Right renal pelvis (tissue), 4 donors: ENCODE data around the gene GOSR1. TPM values are rescaled to one million over a fixed set of nuclear protein-coding genes. Genes with fewer than 3 reads are reported as not detected.
"Not testable (repeated sequence)": the region's sequence is repeated elsewhere in the genome, so short reads cannot be mapped to it uniquely, and the experiment has no call there.

Experiments used
- DNase-seq, 4 donors: peaks; one replicate each; pipeline ENCODE4 v3.0.0-alpha.2; 2013; ENCODE audit warnings: low read depth in 4 of 4, low spot score in 3 of 4, missing footprints in 1 of 4
- polyA plus RNA-seq, 4 donors: library from polyadenylated mRNA; unstranded; fragments of 120-200 nt; gene quantifications; one replicate each; pipeline ENCODE4 v1.2.1, GENCODE V29; 2013; ENCODE audit not compliant: insufficient read length in 4 of 4

GOSR1 gene
- polyA plus RNA-seq, 4 donors: 48.0 to 56.0 (median 54.2) TPM

DNA sequence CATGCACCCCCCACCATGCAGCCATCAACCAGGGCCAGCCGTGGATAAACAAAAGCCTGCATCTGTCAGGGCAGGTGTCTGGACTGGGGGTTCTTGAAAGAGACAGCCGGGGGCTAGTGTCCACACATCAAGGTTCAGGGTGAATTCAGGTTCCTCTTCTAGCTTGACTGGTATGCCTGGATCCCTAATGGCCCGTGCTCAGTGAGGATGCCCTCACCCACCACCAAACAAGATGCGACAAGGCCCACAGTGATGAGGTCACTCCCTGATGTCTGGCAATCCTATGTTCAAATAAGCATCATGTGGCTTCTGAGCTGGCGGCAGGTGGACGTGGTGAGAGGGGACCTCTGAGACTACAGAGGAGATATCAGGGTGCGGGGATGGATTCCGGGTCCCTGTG lies 64.6 kb downstream of the GOSR1 start:
- DNase-seq: no peak

DNA sequence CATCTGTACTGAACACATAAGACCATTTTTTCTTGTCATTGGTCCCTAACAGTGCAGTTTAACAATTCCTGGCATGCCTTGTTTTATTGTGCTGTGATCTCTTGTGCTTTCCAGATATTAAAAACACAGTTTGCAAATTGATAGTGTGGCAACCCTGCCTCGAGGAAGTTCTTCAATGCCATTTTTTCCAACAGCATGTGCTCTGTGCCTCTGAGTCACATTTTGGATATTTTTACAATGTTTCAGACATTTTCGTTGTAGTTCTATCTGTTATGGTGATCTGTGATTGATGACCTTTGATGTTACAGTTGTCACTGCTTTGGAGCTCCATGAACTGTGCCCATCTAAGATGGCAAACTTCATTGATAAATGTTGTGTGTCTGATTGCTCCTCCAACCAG lies 66.2 kb downstream of the GOSR1 start:
- DNase-seq: no peak

DNA sequence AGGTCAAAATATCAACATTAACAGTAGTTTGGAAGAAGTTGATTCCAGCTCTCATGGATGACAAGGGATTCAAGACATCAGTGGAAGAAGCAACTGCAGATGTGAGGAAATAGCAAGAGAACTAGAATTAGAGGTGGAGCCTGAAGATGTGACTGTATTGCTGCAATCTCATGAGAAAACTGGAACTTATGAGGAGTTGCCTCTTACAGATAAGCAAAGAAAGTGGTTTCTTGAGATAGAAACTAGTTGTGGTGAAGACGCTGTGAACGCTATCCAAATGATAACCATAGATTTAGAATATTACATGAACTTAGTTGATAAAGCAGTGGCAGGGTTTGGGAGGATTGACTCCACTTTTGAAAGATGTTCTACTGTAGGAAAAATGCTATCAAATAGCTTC lies 67.8 kb downstream of the GOSR1 start:
- no peak for DNase-seq

- DNase-seq: no peak
Observed at GRCh38 chr17:30547778-30548573, 70.8 kb downstream of the GOSR1 start.

DNA sequence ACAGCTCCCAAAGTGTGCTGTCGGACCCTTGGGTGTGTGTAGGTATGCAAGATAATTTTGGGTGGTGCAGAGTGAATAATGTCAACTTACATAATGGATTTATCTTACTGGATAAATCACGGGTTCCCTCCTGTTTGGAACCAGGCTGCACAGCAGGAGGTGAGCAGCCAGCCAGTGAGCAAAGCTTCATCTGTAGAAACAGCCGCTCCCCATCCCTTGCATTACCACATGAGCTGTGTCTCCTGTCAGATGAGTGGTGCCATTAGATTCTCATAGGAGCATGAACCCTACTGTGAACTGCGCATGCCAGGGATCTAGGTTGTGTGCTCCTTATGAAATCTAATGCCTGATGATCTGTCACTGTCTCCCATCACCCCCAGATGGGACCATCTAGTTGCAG lies 72.0 kb downstream of the GOSR1 start:
- DNase-seq: not testable (repeated sequence)

DNA sequence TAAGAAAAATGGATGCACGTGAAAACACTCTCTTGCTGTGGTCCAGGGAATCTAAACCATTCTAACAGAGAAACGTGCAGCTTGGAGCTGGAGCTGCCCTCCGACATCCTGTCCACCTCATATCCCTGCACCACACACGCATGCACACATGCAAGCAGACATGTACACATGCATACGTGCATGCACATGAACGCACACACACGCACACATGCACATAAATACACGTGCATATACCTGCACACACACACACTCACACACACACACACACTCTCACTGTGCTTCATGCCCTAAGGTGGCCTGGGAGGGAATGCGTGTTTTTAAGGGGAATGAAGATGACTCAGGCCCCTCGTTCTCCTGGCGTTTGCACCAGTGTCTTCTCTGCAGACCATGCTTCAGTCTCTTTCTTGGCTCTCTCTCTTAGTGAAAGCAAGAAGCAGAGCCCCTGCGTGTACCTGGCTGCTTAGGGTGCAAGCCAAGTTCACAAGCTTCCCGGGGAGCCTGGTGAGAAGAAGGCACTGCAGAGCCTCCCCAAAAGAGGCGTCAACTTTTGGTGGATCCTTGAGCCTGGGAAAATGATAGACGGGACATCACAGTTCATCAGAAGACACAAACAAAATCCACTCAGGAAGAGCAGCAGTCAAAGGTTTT lies 72.8 kb downstream of the GOSR1 start:
- DNase-seq: no peak

- no peak for DNase-seq
Observed at GRCh38 chr17:30550512-30551273, 73.5 kb downstream of the GOSR1 start.

GRCh38 chr17:30551274-30551995 lies 74.2 kb downstream of the GOSR1 start:
- DNase-seq: not testable (repeated sequence)

GRCh38 chr17:30551996-30552339 lies 74.8 kb downstream of the GOSR1 start:
- DNase-seq: no peak

- no peak for DNase-seq
Observed at GRCh38 chr17:30552994-30553566, 75.9 kb downstream of the GOSR1 start.

DNA sequence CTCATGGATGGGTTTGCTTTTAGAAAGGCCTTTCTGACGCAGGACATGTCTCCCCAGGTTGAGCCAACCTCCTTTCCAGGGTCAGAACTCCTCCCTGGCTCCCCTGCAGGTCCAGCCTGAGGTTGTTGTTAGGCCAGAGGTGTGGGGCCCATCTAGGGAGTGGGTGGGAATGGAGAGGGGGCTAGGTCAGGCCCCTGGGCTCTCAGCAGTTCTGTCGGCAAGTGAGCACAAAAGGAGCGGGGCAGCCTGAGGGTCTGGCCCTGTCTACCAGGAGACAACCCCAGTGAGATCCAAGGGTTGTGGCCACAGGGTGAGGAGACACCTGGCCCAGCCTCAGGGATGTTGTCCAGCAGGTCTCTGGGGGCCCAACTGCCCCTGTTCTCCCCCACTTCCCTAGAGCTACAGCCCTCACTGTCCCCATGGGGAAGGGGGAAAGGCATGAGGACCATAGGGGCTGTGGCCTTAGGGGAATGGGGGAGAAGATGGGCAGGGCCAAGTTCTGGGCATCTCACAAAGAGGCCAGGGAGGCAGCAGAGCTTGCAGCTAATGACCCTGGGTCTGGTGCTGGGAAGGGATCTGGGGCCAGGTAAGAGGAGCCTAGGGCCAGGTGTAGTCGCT lies 76.7 kb downstream of the GOSR1 start:
- DNase-seq: not testable (repeated sequence)

- no peak for DNase-seq
Observed at GRCh38 chr17:30554839-30555751, 77.9 kb downstream of the GOSR1 start.

GRCh38 chr17:30555942-30556341 lies 78.7 kb downstream of the GOSR1 start:
- DNase-seq: no peak

GRCh38 chr17:30556374-30557332 lies 79.4 kb downstream of the GOSR1 start:
- no peak for DNase-seq

- DNase-seq: no peak
Observed at GRCh38 chr17:30557916-30558685, 80.9 kb downstream of the GOSR1 start.

DNA sequence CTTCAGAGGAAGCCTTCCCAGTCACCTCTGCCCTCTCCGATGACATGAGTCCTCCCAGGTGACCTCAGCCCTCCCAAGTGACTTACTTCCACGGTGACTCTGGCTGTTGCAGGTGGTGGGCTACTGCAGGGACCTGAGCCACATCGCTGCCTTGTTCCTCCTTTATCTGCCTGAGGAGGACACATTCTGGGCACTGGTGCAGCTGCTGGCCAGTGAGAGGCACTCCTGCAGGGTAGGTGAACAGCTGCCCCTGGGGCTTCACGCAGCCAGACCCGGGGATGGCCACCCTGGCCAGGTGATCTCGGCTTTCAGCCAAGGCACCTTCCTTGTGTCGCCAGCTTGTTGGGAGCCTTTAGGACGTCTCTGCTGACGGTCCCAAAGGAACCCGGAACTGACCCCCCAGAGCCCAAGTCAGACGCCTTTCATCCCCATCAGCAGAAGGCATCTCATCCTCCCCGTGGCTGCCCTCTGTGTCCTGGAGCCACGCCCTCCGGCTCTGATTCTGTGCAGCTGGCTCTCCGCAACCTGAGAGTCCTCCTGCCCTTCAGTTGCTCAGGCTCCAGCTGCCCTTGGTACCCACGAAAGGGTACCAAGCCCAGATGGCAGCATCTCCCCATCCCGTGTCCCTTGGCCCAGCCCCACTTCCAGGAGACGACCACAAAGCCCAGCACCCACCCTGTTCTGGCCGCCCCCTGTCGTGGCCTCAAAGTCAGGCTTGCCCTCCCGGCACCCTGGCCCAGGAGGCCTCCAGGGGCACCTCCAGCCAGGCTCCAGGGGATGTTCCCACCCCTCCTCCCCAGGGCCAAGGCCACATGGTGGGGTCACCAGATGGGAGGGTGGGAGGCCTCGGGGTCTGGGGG lies 81.7 kb downstream of the GOSR1 start:
- no peak for DNase-seq
